Measurements from ENCODE around the gene FSD2. TPM values are rescaled to one million over a fixed set of nuclear protein-coding genes. Genes with fewer than 3 reads are reported as not detected.

FSD2 gene
- total RNA-seq, 1 donor from 2014 or later: not detected

DNA sequence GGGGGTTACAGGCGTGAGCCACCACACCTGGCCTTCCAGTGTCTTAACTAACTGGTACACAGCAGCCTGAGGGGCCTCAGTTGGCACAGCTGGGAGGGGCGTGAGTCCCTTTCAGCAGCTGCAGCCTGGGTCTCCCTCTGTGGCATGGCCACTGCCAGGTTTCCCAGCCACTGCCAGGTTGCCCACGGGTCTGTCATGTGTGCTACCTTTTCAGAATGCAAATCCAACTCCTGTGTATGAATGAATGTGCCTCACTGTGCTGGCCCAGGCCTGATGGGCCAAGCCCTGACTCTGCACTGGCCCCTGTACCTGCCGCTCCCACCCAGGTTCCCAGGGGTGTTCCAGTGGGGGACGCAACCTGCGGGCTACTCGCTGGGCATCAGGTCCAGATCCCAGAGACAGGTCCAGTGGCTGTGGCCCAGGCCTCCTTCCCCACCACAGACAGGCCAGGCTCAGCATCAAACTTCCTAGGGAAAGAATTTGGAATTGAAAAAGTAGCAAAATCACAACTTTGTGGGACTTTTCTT lies 29.6 kb upstream of the FSD2 start:
- DNase-seq (ENCODE audit: low spot score): no peak
- no peak overlapping the region for H3K27ac Mint-ChIP-seq

DNA sequence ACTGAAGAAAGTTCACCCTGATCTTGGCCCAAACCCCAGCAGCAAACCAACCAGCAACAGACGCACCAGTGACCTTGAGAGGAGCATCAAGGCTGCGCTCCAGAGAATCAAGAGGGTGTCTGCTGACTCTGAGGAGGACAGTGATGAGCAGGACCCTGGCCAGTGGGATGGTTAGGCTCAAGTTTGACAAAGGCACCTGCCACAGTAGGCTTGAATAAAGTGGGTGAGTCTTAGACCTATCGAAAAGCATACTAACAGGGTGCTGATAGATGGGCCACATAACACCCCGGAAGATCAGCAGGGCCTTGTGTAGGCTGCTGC lies 27.5 kb upstream of the FSD2 start:
- no peak overlapping the region for H3K4me2 ChIP-seq
- Mint-ChIP-seq H3K27me3 (ENCODE audit: insufficient read depth, low read depth) (peaks cover 8% of the 10 kb centered on the region), H3K36me3 (peaks cover 33% of the 10 kb centered on the region), H3K27ac (peak overlapping the region; percentile 53), H3K4me3 (no peak overlapping the region), H3K9me3 (no peaks in the 10 kb centered on the region), H3K4me1 (peaks cover 15% of the 10 kb centered on the region)
- no peak overlapping the region for H3K9ac ChIP-seq
- TF ChIP-seq EZH2phosphoT487 (IDR thresholded peaks at IDR 0.05): no peak
- TF ChIP-seq, protein P1, sequence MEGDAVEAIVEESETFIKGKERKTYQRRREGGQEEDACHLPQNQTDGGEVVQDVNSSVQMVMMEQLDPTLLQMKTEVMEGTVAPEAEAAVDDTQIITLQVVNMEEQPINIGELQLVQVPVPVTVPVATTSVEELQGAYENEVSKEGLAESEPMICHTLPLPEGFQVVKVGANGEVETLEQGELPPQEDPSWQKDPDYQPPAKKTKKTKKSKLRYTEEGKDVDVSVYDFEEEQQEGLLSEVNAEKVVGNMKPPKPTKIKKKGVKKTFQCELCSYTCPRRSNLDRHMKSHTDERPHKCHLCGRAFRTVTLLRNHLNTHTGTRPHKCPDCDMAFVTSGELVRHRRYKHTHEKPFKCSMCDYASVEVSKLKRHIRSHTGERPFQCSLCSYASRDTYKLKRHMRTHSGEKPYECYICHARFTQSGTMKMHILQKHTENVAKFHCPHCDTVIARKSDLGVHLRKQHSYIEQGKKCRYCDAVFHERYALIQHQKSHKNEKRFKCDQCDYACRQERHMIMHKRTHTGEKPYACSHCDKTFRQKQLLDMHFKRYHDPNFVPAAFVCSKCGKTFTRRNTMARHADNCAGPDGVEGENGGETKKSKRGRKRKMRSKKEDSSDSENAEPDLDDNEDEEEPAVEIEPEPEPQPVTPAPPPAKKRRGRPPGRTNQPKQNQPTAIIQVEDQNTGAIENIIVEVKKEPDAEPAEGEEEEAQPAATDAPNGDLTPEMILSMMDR (IDR thresholded peaks at IDR 0.05): no peak
- no peak for TF ChIP-seq EZH2 (IDR thresholded peaks at IDR 0.05)
- no peaks in the 10 kb centered on the region for H3K36me3 ChIP-seq
- no peaks in the 10 kb centered on the region for H3K79me2 ChIP-seq (ENCODE audit: low read depth)
- no peak overlapping the region for H3K27ac ChIP-seq
- DNase-seq (ENCODE audit: low spot score): no peak
- H3K27me3 ChIP-seq: no peaks in the 10 kb centered on the region
- no peaks in the 10 kb centered on the region for H3K9me3 ChIP-seq (ENCODE audit: low read depth)
- no peaks in the 10 kb centered on the region for H3F3A ChIP-seq (ENCODE audit: low read depth)
- H4K20me1 ChIP-seq (ENCODE audit: low read depth): no peaks in the 10 kb centered on the region
- no peak overlapping the region for H2AFZ ChIP-seq (replicated peaks)
- no peaks in the 10 kb centered on the region for H3K4me1 ChIP-seq
- H3K4me3 ChIP-seq: no peak overlapping the region

More for the DNA sequence above, 29.6 kb upstream of the FSD2 start:
- no peak overlapping the region for H3K9ac ChIP-seq
- no peak overlapping the region for H2AFZ ChIP-seq (replicated peaks)
- H3K4me3 ChIP-seq: no peak overlapping the region
- TF ChIP-seq EZH2 (IDR thresholded peaks at IDR 0.05) (no peak), EZH2phosphoT487 (IDR thresholded peaks at IDR 0.05) (no peak)
- Mint-ChIP-seq H3K4me1 (peaks cover 15% of the 10 kb centered on the region), H3K27me3 (ENCODE audit: insufficient read depth, low read depth) (peaks cover 8% of the 10 kb centered on the region), H3K9me3 (no peaks in the 10 kb centered on the region), H3K4me3 (no peak overlapping the region), H3K36me3 (peaks cover 35% of the 10 kb centered on the region)
- no peak overlapping the region for H3K4me2 ChIP-seq
- H4K20me1 ChIP-seq (ENCODE audit: low read depth): no peaks in the 10 kb centered on the region
- H3K27ac ChIP-seq: no peak overlapping the region
- H3K27me3 ChIP-seq: no peaks in the 10 kb centered on the region
- no peaks in the 10 kb centered on the region for H3F3A ChIP-seq (ENCODE audit: low read depth)
- H3K4me1 ChIP-seq: no peaks in the 10 kb centered on the region
- no peaks in the 10 kb centered on the region for H3K36me3 ChIP-seq
- H3K79me2 ChIP-seq (ENCODE audit: low read depth): no peaks in the 10 kb centered on the region
- no peaks in the 10 kb centered on the region for H3K9me3 ChIP-seq (ENCODE audit: low read depth)

- peak overlapping the region; percentile 53 for H3K27ac Mint-ChIP-seq
These were observed 26.9 kb upstream of the FSD2 start for GRCh38 chr15:82832601-82833361.

More at GRCh38 chr15:82832601-82833361, 26.9 kb upstream of the FSD2 start:
- no peak for DNase-seq (ENCODE audit: low spot score)
- peaks cover 32% of the 10 kb centered on the region for H3K36me3 Mint-ChIP-seq
- H3K9me3 Mint-ChIP-seq: no peaks in the 10 kb centered on the region
- no peaks in the 10 kb centered on the region for H3K79me2 ChIP-seq (ENCODE audit: low read depth)
- H3K9me3 ChIP-seq (ENCODE audit: low read depth): no peaks in the 10 kb centered on the region
- no peaks in the 10 kb centered on the region for H3K4me1 ChIP-seq
- no peaks in the 10 kb centered on the region for H4K20me1 ChIP-seq (ENCODE audit: low read depth)
- peaks cover 7% of the 10 kb centered on the region for H3K27me3 Mint-ChIP-seq (ENCODE audit: insufficient read depth, low read depth)
- peaks cover 15% of the 10 kb centered on the region for H3K4me1 Mint-ChIP-seq
- H3K27ac ChIP-seq: no peak overlapping the region
- TF ChIP-seq, protein P1 (IDR thresholded peaks at IDR 0.05): no peak
- no peak for TF ChIP-seq EZH2phosphoT487 (IDR thresholded peaks at IDR 0.05)
- no peak for TF ChIP-seq EZH2 (IDR thresholded peaks at IDR 0.05)
- no peaks in the 10 kb centered on the region for H3K27me3 ChIP-seq
- H2AFZ ChIP-seq (replicated peaks): no peak overlapping the region
- H3K9ac ChIP-seq: no peak overlapping the region
- no peak overlapping the region for H3K4me3 Mint-ChIP-seq
- no peaks in the 10 kb centered on the region for H3F3A ChIP-seq (ENCODE audit: low read depth)
- no peaks in the 10 kb centered on the region for H3K36me3 ChIP-seq
- H3K4me2 ChIP-seq: no peak overlapping the region
- no peak overlapping the region for H3K4me3 ChIP-seq
